ENCODE measurements around the gene LMX1B. TPM values are rescaled to one million over a fixed set of nuclear protein-coding genes. Genes with fewer than 3 reads are reported as not detected.
A peak's percentile ranks its signal among the peaks of the same experiment; 100 is the strongest.

LMX1B gene
- total RNA-seq, 1 donor from 2014 or later, result not detected

- peak; percentile 37 for DNase-seq
Observed at GRCh38 chr9:126604059-126605055, 9.4 kb upstream of the LMX1B start.

DNA sequence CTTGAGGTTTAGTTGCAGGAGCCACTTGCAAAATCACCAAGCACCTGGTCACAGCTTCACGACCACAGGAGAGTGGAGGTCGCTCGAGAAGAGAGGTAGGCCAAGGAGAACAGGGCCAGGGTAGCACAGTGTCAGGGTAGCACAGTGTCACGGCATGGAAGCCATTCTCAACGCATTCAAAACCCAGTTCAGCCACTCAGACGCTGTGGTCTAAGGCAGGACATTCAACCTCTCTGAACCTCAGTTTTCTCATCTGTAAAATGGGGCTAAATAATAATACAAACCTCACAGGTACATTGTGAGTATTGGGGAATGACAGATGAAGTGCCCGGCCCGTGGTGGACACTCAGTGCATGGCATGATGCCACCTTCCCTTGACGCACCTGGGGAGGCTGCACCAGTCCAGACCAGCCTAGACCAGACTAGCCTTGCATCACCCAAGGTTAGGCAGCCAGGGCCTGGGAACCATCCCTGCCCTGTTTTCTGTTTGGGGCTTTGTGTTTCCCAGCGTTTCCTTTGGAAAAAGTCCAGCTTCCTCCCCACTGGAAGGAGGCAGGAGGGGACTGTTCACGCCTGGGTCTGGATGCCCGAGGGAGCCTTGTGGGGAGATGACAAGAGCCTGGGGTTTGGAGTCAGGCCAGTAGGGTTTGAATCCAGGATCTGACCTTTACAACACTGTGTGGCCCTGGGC, 7.8 kb upstream of the LMX1B start:
- no peak for DNase-seq

GRCh38 chr9:126606483-126606870, 7.3 kb upstream of the LMX1B start:
- no peak for DNase-seq

- no peak for DNase-seq
Observed at GRCh38 chr9:126607086-126607485, 6.6 kb upstream of the LMX1B start.

DNA sequence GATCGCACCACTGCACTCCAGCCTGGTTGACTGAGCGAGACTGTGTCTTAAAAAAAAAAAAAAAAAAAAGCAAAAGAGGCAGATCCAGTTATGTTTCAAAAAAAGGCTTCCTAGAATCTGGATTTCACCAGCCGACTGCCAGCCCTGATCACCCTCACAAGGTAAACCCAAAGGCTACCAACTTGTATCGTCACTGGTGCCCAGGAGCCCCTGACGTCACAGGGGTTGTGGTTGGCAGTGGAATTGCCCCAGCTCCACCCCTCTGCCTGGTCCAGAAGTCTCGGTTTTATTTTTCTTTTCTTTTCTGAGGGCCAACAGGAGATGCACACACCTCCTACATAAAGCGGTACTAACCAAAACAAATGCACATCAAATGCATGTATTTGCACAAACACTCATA, 6.0 kb upstream of the LMX1B start:
- DNase-seq, result no peak

- no peak for DNase-seq
Observed at GRCh38 chr9:126608551-126608950, 5.2 kb upstream of the LMX1B start.

DNA sequence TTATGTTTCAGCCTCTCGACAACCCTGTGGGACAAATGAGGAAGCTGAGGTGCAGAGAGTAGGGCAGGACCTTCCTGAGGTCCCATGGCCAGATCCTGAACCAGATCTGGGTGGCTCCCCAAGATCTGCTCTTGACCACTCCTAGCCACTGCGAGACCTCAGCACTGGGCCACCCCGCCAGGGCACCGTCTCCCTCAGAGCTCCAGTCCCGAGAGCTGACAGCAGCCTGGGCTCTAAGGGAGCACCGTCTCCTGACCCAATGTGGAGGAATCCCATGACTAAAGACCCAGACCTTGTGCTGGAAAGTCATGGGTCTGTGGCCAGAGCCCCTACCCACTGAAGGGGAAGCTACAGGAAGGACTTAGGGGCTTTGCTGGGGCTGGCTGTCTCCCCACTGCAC, 4.5 kb upstream of the LMX1B start:
- no peak for DNase-seq

DNA sequence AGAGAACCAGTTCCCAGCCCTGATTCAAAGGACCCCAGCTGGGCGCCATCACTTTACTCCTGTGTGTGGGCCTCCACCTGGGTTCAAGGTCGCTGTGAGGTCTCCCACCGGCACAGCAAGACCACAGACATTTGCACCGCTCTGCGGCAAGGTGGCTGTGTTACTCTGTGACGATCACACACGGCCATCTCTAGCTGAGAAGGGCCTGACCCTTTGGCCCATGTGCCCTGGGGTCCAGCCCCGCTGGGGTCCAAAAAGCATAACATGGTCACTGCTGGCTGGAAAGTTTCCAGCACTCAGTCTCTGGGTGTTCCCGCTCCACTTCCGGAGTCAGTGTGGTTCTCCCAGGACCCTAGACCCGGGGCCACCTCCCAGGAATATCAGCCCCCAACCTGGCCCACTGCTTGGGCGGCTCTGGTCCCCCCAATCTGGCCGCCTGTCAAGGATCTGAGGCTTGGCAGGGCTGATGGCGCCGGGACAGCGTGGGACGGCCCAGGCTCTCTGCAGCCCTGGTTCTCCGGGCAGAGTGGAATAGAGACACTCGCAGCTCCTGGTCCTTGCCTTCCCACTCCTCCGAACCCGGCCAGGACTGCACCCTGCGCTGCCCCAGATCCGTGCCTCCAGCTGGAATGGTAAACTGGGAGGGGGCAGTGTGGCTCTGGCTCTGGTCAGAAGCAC, 3.9 kb upstream of the LMX1B start:
- no peak for DNase-seq

- DNase-seq, result no peak
Observed at GRCh38 chr9:126611193-126611591, 2.5 kb upstream of the LMX1B start.

GRCh38 chr9:126611592-126612325, 2.0 kb upstream of the LMX1B start:
- DNase-seq, result peak; percentile 82

DNA sequence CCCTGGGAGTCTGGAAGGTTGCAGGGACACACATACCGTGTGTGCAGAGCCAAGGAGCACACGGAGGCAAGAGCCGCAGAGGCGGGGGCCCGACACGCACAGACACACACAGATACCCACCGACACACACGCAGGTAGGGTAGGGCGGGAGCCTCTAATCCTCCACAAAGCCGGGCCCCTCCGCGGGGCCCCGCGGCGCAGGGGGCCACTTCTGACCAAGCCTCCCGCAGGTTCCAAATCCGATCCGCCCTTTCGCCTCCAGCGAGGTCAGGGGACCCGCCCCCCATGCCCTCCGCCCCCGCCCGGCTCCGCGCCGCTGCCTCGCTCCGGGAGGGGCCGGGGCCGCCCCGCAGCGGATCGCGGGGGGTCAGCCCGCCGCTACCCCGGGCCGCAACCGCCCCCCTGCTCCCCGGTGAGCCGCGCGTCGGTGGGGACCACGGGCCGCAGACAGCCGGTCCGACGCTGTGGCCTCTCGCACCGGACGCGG, 1.4 kb upstream of the LMX1B start:
- no peak for DNase-seq

- no peak for DNase-seq
Observed at GRCh38 chr9:126612813-126613641, 701 bp upstream of the LMX1B start.

GRCh38 chr9:126614088-126614454, 343 bp downstream of the LMX1B start:
- no peak for DNase-seq

- no peak for DNase-seq
Observed at GRCh38 chr9:126614455-126615244, 922 bp downstream of the LMX1B start.

DNA sequence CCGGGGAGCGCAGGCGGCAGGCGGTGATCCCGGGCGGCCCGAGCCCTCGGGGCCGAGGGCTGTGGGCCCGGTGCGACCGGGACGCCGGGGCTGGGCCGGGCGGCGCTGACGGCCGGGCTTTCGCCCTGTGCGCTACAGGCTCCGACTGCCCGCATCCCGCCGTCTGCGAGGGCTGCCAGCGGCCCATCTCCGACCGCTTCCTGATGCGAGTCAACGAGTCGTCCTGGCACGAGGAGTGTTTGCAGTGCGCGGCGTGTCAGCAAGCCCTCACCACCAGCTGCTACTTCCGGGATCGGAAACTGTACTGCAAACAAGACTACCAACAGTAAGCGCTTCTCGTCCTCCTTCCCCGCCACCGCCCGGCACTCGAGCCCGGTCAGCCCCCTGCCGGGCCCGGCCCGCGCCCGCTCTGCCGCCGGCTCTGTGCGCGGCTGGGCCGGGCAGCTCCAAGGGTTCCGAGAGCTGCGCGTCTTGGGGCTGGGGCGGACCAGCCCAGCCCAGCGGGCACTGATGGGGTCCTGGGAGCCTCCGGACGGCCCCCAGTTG, 1.6 kb downstream of the LMX1B start:
- peak; percentile 67 for DNase-seq

GRCh38 chr9:126615791-126616447, 2.2 kb downstream of the LMX1B start:
- no peak for DNase-seq

GRCh38 chr9:126616521-126616976, 2.8 kb downstream of the LMX1B start:
- no peak for DNase-seq

GRCh38 chr9:126617003-126617822, 3.5 kb downstream of the LMX1B start:
- no peak for DNase-seq

Data from tongue (tissue), 2 donors.